Adipose tissue (tissue), 3 donors: ENCODE results near the gene OR6P1. TPM values are rescaled to one million over a fixed set of nuclear protein-coding genes. Genes with fewer than 3 reads are reported as not detected.

Source experiments
- H3K27ac ChIP-seq: one replicate; pipeline ENCODE4 v1.5.1; 2013; ENCODE audit warnings: low read depth, low read length
- WGBS, 3 donors: extraction: QIAGEN DNeasy Blood & Tissue Kit; methylation state at CpG; one replicate each; pipeline ENCODE4 v1.1.7; 2013; 5-methylcytosine and 5-hydroxymethylcytosine counted together
- polyA plus RNA-seq, 3 donors: library from polyadenylated mRNA; stranded (reverse); fragments of 200-250 nt; gene quantifications; one replicate each; pipeline ENCODE4 v1.2.3, GENCODE V29; 2013
- donor health status: healthy with polysubstance abuse.
- donor health status: Bipolar disorder and iron deficiency.
- donor health status: healthy.

Gene OR6P1, protein sequence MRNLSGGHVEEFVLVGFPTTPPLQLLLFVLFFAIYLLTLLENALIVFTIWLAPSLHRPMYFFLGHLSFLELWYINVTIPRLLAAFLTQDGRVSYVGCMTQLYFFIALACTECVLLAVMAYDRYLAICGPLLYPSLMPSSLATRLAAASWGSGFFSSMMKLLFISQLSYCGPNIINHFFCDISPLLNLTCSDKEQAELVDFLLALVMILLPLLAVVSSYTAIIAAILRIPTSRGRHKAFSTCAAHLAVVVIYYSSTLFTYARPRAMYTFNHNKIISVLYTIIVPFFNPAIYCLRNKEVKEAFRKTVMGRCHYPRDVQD
- polyA plus RNA-seq = not detected

GRCh38 chr1:158570480-158570879, at the start of gene OR6P1:
Gene OR6P1 (minus strand): TSS chr1:158570580. CDS start chr1:158563604, 6,976 bp downstream.
- 46 to 76% (median 75%) methylated on average over 3 of the region's 3 CpGs for WGBS, 3 donors
- H3K27ac ChIP-seq = no peak within 1 kb of the TSS

- 68 to 96% (median 95%) methylated on average over 3 of the region's 3 CpGs for WGBS, 3 donors
Measured at GRCh38 chr1:158613764-158614163, 43.4 kb upstream of the OR6P1 start.

DNA sequence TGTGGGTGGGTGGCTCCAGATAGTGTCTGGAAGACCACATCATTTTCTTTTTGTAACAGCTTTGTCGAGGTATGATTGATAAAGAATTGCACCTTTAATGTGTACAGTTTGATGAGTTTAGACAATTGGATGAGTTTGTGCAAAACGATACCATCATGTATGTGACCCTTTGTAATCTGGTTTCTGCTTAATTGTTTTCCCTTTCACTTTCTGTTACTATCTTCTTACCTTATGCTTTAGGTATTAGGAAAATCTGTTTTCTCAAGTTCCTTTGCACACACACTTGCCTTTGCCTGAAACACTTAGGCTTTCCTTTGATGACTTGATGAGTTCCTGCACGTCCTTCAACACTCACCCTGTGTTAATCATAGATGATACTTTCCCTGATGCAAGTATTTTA, 41.5 kb upstream of the OR6P1 start:
- WGBS, 3 donors = 37 to 75% (median 74%) methylated on average over 3 of the region's 3 CpGs

More at GRCh38 chr1:158613764-158614163, 43.4 kb upstream of the OR6P1 start:
- H3K27ac ChIP-seq = no peak overlapping the region

DNA sequence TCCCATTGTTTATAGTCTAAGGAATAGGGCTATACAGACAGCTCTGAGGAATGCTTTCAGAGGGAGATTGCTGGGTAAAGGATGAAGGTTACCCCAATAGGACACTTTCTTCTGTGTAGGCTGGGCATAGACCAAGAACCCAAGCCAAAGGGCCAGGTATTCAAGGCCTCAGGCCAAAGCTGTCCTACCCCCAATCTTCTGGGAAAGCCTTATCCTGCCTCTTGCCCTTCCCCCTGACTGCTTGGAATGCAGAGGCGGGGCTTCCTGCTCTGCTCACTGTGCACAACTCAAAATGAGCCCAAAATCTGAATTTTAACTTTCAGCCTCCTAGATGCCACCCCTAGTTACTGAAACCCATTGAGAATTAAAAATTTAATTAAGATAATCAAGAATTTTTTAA, 36.9 kb upstream of the OR6P1 start:
- 64 to 86% (median 69%) methylated on average over 1 of the region's 1 CpG for WGBS, 3 donors
- H3K27ac ChIP-seq = no peak overlapping the region

More for the DNA sequence above, 41.5 kb upstream of the OR6P1 start:
- H3K27ac ChIP-seq = no peak overlapping the region

DNA sequence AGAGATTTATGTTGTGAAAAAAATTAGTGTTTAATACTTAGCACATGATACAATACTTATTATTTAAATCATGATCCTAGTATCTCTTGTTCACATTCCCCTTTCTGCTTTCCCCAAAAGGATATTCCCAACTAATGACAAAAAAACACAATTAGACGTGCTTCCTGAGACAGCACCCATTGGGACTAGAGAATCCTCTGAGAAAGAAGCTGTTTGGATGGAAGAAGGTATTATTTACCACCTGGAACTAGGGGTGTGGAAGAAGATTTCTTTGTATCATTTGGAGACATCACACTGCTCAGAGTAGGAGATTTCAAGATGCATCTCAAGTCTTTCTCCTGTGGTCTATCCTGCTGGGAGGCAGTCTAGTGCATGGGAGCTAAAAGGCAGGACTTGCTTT, 34.6 kb upstream of the OR6P1 start, which contains the start of gene OR10Z1:
Gene OR10Z1, plus strand, starts transcription at position 301 of the 400 bp plus-strand sequence. CDS start 1,171 bp downstream, outside the sequence.
- no peak within 1 kb of the TSS for H3K27ac ChIP-seq
- 55 to 77% (median 74%) methylated on average over 1 of the region's 1 CpG for WGBS, 3 donors

DNA sequence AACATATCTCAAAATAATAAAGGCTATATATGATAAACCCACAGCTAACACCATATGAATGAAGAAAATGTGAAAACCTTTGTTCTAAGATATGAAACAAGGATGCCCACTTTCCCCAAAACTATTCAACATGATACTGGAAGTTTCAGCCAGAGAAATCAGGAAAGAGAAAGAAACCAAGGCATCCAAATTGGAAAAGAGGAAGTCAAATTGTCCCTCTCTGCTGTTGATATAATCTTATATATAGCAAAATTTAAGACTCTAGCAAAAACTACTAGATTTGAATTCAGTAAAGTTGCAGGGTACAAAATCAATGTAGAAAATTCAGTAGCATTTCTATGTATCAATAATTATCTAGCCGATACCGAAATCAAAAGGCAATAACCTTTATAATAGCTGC, 30.4 kb upstream of the OR6P1 start:
- no peak overlapping the region for H3K27ac ChIP-seq
- 49 to 93% (median 78%) methylated on average over 2 of the region's 2 CpGs for WGBS, 3 donors

GRCh38 chr1:158586942-158587341, 16.6 kb upstream of the OR6P1 start:
- WGBS, 3 donors = 62 to 88% (median 77%) methylated on average over 1 of the region's 1 CpG
- H3K27ac ChIP-seq = no peak overlapping the region

DNA sequence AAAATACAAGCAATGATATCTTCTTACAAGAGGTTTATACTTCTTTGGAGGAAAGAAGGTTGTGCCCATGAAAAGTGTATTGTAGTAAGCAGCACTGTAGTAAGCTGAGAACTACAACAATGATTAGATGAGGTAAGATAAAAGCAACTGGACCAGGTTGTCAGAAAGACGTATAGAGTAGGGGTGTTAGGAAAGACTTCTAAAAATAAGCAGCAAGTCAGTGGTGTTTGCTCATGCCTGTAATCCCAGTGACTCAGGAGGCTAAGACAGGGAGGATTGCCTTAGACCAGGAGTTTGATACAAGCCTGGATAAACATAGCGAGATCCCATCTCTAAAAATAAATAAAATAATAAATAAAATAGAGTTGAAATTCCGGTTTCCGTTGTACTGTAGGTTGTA, 13.6 kb upstream of the OR6P1 start:
- no peak overlapping the region for H3K27ac ChIP-seq
- 65 to 79% (median 69%) methylated on average over 4 of the region's 4 CpGs for WGBS, 3 donors

DNA sequence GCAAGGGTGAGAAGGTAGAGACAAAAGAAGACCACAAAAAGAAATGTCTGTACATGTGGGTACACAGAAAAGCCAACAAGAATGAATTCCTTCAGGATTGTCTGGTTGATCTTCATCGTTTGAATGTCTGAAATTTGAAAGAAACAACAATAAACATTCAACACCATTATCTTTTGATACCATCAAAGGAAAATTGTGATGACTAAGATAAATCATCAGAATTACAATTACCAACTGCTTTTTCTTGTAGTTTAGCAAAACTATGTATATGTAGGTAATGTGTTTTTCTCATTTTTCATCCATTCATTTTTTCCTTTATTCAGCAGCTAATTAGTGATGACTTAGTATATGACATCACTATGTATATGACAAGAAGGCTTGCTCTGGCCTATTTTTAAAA, 9.4 kb upstream of the OR6P1 start, which contains the start of gene OR10X1:
Gene OR10X1, minus strand, starts transcription at position 167 of the 400 bp plus-strand sequence. Its CDS starts 0 bp downstream, at position 167.
- H3K27ac ChIP-seq = no peak within 1 kb of the TSS
- WGBS, 3 donors = 44 to 92% (median 89%) methylated on average over 1 of the region's 1 CpG

DNA sequence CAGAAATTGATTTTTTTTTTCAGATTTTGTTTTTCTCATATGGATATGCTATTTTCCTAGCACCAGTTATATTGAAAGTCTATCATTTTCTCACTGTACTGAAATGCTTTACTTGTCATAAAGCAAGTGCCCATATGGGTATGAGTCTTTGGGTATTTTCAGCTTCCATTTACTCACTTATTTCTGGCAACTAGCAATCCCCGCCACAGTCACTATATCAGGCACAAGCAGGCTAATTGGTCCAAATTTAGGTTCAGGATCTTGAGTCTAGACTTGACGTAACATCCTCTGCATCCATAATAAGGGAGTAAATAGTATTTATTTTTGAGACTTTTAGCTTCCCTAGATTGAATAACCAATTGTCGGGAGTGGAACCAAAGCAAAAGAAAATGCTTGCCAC, 7.2 kb upstream of the OR6P1 start:
- WGBS, 3 donors = 78 to 89% (median 88%) methylated on average over 3 of the region's 3 CpGs

DNA sequence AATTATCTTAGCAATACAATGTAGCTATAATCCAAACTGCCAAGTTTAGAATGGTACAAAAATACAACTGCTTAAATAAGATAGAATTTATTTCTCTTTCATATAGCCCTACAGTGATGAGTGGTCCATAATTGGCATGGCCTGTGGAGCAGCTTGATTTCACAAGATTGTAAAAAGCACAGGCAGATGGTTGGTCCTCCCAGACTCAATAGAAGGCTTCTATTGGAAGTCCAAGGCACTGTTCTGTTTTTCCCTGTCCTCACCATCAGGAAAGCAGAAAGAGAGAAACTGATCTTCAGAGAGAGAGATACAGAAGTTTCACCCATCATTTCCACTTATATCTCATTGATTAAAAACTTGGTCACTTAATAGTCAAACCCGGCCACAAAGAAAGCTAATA, 1.8 kb upstream of the OR6P1 start:
- 71 to 85% (median 85%) methylated on average over 1 of the region's 1 CpG for WGBS, 3 donors
- H3K27ac ChIP-seq = no peak overlapping the region

More for the DNA sequence above, 7.2 kb upstream of the OR6P1 start:
- no peak overlapping the region for H3K27ac ChIP-seq

- WGBS, 3 donors = 48 to 52% (median 50%) methylated on average over 2 of the region's 2 CpGs
- no peak overlapping the region for H3K27ac ChIP-seq
Measured at GRCh38 chr1:158564608-158565007, 5.8 kb downstream of the OR6P1 start.

DNA sequence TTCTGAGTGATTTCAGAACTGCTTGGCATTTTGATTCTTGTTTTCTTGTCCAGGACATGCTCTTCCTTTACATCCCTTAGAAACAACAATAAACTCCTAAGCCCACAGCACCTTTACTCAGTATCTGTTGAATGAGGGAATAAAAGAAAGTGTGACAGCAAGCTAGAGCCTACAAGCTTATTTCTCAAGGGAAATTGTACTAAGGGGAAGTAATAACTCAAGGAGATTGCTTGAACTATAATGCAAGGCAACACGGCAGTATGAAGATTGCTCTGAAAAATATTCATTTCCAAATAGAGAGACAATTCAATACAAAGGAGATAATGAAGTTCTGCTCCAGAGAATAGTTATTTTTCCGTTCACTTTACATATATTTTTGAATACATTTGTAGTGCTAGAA, 6.5 kb downstream of the OR6P1 start:
- 55 to 60% (median 56%) methylated on average over 2 of the region's 2 CpGs for WGBS, 3 donors
- H3K27ac ChIP-seq = no peak overlapping the region

GRCh38 chr1:158559696-158560095, 10.7 kb downstream of the OR6P1 start:
- 63 to 75% (median 69%) methylated on average over 1 of the region's 1 CpG for WGBS, 3 donors

DNA sequence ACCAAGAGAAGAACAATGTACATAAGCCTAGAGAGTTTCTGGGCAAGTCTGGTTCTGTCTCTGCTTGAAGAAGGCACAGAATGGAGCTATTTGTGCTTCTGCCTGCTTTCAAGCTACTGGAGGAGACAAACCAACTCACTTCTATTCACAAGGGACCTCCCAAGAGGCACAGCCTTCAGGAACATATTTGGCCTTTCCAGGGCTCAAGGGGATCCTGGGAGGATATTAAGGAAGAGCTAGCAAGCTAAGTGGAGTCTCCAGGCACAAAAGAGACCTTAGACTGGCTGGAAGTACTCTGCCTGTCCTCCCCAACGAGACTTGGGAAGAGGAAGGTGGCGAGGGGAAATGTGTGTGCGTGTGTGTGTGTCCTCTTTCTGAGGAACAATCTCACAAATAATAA, 16.0 kb downstream of the OR6P1 start, which contains the start of gene OR6Y1:
Gene OR6Y1, minus strand, starts transcription at position 54 of the 400 bp plus-strand sequence. CDS start 6,300 bp downstream, outside the sequence.
- no peak within 1 kb of the TSS for H3K27ac ChIP-seq
- WGBS, 3 donors = 62 to 74% (median 72%) methylated on average over 3 of the region's 3 CpGs

More at GRCh38 chr1:158559696-158560095, 10.7 kb downstream of the OR6P1 start:
- no peak overlapping the region for H3K27ac ChIP-seq

- WGBS, 3 donors = 60 to 76% (median 71%) methylated on average over 1 of the region's 1 CpG
Measured at GRCh38 chr1:158552296-158552695, 18.1 kb downstream of the OR6P1 start.

GRCh38 chr1:158547533-158547932, 22.8 kb downstream of the OR6P1 start:
- WGBS, 3 donors = 89 to 98% (median 97%) methylated on average over 2 of the region's 2 CpGs
- no peak overlapping the region for H3K27ac ChIP-seq

More at GRCh38 chr1:158552296-158552695, 18.1 kb downstream of the OR6P1 start:
- H3K27ac ChIP-seq = no peak overlapping the region

- H3K27ac ChIP-seq = no peak overlapping the region
- WGBS, 3 donors = 67 to 82% (median 68%) methylated on average over 2 of the region's 2 CpGs
Measured at GRCh38 chr1:158537609-158538008, 32.8 kb downstream of the OR6P1 start.

DNA sequence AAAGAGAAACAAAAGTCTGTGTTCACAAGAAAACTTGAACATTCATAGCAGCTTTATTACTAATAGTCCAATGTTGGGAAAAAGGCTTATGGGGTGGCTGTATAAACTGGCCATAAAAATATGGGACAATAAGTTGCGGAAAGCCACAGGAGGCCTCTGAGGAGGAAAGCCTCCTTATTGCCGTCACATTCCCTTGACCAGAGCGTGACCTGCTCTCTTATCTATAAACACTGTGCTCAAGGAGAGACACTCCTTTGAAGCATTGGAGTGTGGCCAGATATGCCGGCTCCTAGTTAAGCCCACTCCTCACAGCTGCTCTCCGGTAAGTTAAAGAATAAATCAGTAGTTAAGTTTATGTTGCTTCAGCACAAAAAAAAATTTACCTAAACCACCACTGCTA, 35.9 kb downstream of the OR6P1 start:
- WGBS, 3 donors = 21 to 58% (median 53%) methylated on average over 5 of the region's 5 CpGs

More for the DNA sequence above, 35.9 kb downstream of the OR6P1 start:
- H3K27ac ChIP-seq = no peak overlapping the region
